GM19025 (cell line): ENCODE measurements around the gene USH1C.

ENCODE experiments used
- ATAC-seq: cut with Tn5 transposase; IDR thresholded peaks from one replicate; pipeline ENCODE4 v1.9.1; 2021; ENCODE audit warnings: mild to moderate bottlenecking, low read depth, moderate library complexity; ENCODE audit not compliant: unreplicated experiment

Gene USH1C

DNA sequence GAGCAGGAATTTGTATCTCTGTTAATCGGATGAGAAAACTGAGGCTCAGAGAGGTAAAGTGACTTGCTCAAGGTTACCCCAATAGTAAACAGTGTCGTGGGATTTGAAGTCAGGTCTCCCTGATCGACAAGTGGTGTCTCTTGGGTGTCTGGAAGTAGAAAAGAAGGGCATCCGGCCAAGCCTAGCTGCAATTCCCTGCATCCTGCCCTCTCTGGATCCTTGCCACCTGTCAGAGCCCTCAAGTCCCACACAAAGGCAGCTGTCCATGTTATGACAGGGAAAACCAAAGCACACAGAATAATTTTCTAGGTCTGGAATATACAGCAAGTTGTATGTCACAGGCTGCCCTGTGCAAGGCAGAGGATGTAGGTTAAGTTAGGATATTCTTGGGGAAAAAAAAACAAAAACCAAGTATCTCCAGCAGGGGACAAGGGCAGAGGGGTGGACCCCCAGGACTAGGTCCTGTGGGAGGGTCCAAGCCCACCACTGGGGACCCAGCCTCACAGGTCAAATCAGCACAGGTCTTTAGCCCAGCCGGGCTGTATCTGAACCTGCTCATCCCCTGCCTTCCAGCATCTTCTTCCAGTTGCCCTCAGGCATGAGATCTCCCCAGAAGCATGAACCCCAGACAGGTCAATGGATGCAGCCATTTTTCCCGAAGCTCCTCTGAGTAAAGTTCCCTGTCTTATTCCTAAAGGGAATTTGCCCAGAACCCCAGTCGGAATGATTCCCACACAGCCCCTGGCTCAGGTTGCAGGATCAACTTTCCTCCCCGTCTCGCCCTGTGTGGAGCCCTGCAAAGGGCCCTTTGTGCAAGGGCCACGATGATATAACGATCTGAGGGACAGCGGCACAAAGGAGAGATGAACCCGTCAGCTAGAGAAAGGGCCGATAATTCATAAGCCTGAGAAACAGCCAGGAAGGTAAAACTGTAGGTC, 15.0 kb downstream of the USH1C start:
- no peak for ATAC-seq

DNA sequence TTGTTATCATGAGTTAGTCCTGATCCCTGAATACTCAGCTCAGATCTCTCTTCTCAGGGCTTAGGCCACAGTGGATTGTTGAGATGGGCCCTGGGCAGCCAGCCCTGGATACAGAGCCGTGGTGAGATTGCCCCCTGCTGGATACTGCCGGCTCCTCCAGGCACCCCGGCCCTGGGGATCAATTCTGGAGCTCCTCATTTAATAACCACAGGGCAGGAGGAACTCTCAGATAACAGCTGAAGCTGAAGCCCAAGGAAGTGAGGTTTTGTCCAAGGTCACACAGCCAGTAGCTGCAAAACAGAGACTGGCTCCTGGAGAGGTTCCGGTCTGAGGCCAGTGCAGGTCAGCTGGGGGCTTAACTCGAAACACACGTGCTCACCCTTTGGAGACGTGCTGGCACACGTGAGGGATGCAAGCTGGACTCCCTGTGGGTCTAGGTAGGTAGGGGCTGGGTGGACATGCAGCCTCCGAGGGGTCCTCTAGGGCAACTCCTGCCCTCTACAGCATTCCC, 16.0 kb downstream of the USH1C start:
- ATAC-seq: no peak

DNA sequence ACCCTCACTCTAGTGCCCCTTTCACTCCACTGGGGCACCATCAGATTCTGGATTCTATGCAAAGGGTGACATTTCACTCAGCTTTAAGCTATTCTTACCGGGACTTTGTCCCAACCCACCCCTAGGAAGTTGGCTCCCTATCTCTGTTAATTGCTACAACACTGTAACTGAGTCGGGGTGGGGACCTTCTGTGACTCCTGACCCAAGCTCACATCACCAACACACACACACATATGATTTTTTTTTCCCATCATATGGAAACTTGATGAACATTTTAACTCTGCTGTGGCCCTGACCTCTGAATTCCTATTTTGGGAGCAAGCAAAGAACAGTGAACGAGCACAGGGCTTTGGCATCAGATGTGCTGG, 16.6 kb downstream of the USH1C start:
- no peak for ATAC-seq

DNA sequence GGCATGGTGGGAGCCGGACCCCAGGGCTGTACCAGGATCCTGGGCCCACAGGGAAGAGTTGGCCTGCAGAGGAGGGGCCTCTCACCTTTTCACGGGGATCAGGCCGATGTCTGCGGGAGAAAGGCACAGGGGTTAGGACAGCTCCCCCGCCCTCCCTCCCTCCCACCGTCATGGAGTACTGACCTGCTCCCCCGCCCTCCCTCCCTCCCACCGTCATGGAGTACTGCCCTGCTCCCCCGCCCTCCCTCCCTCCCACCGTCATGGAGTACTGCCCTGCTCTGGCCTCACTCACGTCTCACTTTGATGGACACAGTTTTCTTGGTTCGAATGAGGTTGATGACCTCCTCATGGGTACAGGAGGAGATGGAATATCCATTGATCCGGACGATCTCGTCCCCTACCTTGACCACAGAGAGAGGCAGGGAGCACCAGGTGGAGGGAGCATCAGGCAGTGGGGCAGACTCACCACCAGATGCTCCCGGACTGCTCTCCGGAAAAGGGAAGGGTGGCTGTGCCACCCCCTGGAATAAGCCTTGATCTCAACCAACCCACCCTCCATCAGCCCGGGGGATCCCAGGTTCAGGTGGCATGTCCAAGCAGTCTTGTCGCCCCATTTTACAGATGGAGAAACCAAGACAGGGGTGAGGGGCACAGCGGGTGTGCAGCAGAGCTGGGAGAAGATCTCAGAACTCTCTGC, 17.1 kb downstream of the USH1C start:
- ATAC-seq: no peak

DNA sequence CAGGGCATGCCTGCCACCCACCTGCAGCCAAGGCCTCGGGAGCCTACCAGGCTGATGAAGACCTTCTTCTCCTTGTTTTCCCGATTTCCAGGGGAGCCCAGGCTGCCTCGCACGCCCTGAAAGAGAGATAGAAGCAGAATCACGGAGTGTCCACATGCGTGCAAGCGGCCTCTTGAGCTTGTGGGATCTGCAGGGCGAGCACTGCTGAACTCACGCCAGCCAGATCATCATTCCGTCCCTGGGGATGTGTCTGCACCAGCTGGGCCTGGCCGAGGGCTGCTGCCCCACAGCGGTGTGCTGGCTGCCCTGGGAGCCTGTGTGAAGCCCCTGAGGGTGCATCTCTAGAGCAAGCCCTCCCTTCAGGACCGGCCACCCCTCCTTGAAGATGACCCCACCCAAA, 17.9 kb downstream of the USH1C start:
- ATAC-seq: no peak

DNA sequence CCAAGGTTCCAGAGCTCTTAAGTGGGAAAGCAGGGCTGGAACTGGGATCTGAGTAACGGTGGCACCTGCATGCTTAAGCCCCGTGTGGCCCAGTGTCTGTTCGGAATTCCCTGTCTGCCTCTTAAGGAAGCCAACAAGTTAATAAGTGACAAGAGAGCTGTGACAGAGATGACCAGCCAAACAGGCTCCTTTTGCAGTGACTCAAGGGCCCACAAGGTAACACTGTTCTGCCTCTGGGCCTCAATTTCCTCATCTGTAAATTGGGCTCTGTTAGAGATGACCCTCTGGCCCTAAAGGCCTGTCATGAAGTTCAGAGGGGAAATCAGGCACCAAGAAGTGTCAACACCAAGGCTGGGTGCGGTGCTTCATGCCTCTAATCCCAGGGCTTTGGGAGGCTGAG, 18.6 kb downstream of the USH1C start:
- ATAC-seq: no peak

DNA sequence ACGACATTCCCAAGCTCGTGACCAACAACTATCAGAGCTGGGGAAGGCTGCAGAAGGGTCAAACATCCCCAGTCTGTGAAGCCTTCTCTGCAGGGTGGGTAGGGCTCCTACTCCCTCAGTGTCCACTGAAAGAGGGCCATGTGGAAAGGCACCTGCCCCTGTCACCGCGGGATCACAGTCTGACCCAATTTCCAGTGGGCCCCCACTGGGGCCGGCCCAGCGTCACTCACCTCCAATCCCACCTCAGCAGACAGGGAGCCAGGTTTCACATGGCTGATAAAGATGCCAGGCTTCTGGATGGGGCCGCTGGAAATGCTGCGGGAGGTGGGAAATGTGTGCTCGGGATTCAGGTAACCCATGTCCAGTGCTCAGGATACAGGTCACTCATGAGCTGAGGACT, 20.0 kb downstream of the USH1C start:
- no peak for ATAC-seq

DNA sequence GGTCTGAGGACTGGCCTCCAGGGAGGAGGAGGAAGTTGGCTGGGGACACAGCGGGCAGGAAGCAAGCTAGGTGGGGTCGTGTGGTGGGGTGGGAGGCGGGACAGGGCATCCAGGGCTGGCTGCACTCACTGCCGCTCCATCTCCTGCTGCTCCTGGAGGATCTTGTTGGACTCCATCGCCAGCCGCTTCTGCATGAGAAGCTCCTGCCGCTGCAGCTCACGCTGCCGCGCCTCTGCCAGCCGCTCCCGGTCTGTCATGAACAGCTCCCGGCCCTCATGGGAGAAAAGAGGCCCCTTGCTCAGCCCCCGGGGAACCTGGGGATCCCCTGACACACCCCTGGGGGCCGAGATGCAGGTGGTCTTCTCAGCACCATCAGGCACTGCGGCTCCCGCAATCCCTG, 21.6 kb downstream of the USH1C start:
- ATAC-seq: no peak

DNA sequence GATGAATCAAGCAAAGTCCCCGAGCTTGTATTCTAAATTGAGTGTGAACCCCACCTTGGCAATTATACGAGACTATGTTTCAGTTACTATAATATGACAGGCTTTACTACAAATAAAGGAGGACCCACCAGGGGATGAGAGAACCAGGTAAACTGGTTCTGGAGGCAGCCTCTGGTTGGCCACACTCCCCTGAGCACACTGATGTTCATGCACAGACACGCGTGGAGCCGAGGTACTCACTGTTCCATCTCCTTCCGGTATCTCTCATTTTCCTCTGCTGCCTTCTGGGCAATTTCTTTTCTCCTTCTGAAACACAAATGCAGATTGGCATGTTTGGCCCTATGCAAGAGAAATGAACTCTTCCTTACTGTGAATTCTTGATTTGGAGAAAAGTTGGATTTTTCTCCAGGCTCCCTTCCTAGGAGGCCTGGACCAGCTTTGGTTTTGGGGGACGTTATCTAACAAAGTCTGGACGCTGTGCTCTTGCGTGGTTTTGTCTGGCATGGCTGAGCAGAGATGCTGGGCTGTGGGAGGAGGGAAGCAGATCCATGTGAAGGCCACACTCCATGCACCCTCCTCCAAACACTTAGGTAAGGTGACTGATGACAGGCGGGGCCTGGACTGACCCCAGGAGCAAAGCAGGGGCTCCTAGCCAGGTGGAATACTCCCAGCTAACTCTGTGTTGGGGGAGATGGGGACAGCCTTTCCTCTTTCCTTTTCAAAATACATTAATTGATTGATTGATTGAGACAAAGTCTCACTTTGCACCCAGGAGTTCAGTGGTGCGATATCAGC, 22.9 kb downstream of the USH1C start:
- no peak for ATAC-seq

DNA sequence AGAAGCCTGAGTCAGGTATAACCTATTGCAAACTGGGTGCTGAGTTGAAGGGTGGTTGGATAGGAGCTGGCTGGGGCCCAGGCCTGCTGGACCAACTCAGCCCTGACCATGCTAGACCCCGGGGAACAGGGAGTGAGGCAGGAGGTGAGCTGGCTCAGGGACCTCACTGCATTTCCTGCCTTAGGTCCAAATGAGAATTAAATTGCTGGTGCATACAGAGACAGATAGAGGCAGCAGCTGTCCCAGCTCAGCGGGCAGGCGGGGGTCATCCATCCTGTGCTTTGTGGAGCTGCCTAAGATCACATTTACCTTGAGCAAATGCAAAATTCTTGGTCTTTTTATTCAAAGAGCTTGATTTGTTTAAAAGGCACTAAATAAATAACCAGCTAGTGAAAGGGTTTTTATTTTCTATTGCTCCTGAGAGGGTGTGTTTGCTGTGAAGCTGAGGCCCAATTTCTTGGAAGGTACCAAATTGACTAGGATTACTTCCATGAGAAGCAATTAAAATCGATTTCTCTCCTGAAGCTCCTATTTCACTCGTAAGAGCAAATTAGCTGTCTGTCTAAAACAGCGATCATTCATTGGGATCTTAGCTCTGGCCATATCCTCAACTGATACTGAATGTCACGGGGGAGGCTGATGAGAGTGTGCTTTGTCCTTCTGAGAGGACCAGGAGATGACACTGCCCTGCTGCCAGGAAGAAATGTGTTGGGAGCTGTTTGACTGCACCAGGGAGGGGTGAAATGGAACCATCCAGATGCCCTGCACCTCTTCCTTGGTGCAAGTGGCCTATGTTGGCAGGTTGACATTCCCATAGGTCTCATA, 24.9 kb downstream of the USH1C start:
- no peak for ATAC-seq

DNA sequence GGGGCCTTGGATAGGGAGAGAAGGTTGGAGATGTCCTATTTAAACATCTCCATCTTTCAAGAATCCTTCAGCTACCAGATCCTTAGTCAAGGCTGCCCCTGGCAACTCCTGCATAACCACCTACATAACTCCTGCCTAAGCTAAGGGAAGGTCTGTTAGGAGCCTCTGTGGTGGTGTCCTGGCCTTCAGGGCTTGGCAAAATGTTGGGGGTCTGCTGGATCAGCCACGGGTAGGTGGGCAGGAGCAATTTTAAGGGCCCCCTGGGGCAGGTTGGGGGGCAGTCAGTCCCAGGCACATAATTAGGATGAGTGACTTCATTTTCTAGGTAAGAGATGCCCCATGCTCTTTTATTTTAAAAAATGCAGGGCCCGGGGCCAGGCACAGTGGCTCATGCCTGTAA, 25.9 kb downstream of the USH1C start:
- no peak for ATAC-seq

DNA sequence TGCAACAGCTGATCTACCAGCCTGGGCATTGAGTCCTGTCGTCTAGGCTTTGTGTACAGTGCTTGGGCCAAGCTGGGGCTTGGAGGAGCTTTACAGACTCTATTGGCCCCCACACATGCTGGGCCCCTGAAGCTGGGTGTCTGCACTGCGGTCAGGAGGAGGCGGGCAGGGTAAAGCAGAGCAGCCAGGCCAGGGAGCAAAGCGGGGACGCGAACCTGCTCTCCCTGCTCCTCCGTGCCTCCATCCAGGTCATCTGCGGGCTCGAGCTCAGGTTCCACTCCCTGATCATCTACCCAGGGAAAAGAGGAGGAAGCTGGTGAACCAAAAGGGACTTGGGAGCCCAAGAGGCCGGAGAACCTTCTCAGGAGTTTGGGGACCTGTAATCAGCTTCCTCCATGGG, 27.0 kb downstream of the USH1C start:
- ATAC-seq: no peak

DNA sequence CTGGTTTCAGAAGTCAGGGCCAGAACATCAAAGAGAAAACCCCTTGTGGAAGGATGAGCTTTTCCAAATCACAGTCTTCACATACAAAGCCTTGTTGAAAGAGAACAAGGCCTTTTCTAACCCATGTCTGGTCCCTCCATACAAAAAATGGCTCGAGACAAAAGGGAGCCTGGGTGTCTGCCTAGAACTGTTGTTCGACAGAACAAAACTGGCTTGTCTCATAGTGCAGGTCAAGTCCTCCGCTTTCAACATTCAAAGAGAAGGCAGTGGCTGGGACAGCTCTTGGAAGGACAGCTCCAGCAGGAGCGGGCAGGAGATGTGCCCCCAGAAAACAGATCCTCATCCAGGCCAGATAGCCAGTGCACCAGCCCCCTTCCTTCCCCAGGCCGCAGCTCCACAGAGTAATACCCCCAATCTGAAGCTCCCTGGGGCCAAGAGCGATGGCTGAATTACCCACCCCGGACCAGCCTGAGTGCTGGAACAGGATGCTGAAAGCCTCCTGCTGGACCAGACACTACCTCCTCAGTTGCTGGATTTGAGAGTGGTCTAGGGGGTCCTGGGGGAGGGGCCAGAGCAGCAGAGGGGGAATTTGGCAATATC, 27.6 kb downstream of the USH1C start:
- no peak for ATAC-seq

DNA sequence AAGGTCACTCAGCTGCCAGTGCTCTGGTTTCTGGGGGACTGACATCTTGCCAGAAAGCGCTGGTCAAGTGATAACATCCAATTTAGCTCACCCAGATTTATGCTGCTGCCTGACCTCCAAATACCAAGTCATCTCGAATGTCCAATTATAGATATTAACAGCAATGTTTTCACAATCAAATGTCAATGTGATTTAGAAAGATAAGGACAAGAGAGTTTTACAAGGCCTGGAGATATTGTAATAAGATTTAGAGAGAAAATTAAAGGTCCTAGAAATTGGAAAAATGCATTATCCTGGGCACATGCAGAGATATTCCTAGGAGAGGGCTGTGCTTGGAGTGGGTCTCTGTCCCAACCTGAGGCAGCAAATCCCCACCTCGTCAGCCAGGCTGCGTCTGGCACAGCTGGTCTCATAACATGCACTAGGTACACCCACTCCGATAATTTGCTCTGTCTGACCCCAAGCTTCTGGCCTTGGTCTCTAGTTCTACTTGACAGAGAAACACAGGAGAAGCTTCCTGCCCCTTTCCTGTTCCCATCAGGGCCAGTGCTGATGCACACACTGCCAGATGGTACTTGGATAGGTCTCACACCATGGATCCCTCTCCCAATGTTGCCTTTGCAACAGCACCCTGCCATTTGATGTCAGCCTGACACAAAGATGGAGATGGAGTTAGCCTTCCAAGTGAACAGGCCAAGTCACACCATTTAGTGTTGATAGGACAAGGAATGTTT, 28.6 kb downstream of the USH1C start:
- ATAC-seq: no peak

DNA sequence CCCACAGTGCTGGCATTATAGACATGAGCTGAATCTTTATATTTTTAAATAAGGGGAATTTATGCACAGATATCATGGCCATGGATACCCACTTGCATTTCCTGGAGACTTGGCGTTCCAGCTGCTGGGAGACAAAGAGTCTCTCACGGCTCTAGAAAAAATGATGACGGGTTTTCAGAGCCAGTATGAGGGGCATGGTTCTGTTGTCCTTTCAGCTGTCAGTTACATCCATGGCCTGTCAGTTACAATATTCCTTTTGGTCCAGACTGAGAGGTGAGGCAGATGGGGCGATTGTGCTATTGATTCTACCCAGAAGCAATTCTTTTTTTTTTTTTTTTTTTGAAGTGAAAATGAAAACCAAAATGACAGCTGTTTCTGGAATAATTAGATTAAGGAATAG, 29.7 kb downstream of the USH1C start:
- ATAC-seq: no peak

DNA sequence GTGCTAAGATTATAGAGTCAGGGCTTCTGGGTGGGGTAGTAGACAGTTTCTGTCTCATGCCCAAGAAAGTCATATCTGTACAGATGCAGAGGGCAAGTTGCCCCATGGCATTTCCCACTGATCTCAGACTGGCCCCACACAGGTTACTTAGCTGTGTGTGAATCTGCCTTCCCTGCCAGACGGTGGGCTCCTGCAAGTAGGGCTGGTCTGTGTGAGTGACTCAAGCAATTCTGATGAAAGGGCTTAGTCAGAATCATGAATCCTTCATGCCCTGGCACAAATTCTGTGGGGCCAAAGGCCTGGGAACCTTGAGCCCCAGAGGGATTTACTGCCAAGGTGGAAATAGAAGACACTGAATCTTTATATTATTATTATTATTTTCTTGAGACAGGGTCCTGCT, 30.4 kb downstream of the USH1C start:
- no peak for ATAC-seq

DNA sequence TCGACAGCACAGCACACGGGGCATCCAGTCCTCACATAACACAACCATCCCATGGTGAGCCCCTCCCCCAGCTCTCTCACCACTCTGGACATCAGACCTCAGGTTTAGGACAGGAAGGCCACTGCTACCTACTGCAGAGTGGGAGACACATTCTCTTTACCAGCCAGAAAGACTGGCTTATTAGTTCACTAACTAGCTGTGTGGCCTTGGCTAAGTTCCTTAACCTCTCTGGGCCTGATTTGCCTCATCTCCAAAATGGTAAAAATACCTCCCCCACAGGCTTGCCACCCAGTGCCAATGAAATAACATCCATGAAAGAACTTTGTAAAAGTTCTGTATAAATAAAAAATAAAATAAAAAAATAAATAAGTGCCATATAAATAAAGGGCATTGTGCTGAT, 32.1 kb downstream of the USH1C start:
- no peak for ATAC-seq

DNA sequence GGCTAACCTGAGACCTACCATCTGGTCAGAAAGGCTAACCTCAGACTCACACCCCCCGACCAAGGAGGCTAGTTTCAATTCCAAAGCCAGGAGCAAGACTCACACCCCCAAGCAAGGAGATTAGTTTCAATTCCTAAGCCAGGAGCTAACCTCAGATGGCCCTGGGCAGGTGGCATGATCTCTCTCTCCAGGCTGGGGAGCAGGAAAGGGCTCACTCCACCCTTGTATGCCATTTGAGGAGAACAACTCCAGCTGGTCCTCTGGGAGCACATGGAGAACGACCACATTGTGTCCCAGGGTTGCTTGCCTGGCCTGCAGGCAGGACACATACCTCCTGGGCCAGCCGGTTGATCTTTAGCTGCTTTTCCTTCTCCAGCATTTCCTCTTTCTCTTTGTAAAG, 32.6 kb downstream of the USH1C start:
- no peak for ATAC-seq
